Smooth muscle cell (in vitro differentiated cells): Measurements from ENCODE around the gene RERE. TPM values are rescaled to one million over a fixed set of nuclear protein-coding genes. Genes with fewer than 3 reads are reported as not detected.
"Not testable (repeated sequence)": the region's sequence is repeated elsewhere in the genome, so short reads cannot be mapped to it uniquely, and the experiment has no call there.

Experiments used
- DNase-seq: peaks from one replicate; lab custom pipeline; 2025; ENCODE audit not compliant: unreplicated experiment; lab: John Stamatoyannopoulos, UW
- H2AFZ ChIP-seq: fragments of 200-600 bp; sonication (generic); 2 replicates; pipeline ENCODE4 v1.6.0; 2016; ENCODE audit warnings: antibody characterized with exemption, low read depth, mild to moderate bottlenecking
- H3F3A ChIP-seq: fragments of 200-600 bp; sonication (generic); 2 replicates; pipeline ENCODE4 v1.6.0; 2017; ENCODE audit warnings: antibody characterized with exemption, low read depth
- H3K27ac ChIP-seq: fragments of 200-600 bp; sonication (generic); 2 replicates; pipeline ENCODE4 v1.5.1; 2016; ENCODE audit warnings: low read depth, mild to moderate bottlenecking
- H3K27me3 ChIP-seq: fragments of 200-600 bp; sonication (generic); 2 replicates; pipeline ENCODE4 v1.6.1; 2016; ENCODE audit warnings: low read depth, mild to moderate bottlenecking
- H3K36me3 ChIP-seq: fragments of 200-600 bp; sonication (generic); 2 replicates; pipeline ENCODE4 v1.5.1; 2016; ENCODE audit warnings: low read depth
- H3K4me1 ChIP-seq: fragments of 200-600 bp; sonication (generic); 2 replicates; pipeline ENCODE4 v1.5.1; 2016; ENCODE audit warnings: low read depth
- H3K4me2 ChIP-seq: fragments of 200-600 bp; sonication (generic); 2 replicates; pipeline ENCODE4 v1.6.0; 2016; ENCODE audit warnings: mild to moderate bottlenecking
- H3K4me3 ChIP-seq: fragments of 200-600 bp; sonication (generic); 2 replicates; pipeline ENCODE4 v1.5.1; 2016; ENCODE audit warnings: mild to moderate bottlenecking
- H3K79me2 ChIP-seq: fragments of 200-600 bp; sonication (generic); 2 replicates; pipeline ENCODE4 v1.6.0; 2016; ENCODE audit warnings: low read depth, mild to moderate bottlenecking
- H3K9ac ChIP-seq: fragments of 200-600 bp; sonication (generic); 2 replicates; pipeline ENCODE4 v1.6.0; 2016; ENCODE audit warnings: low read depth
- H3K9me3 ChIP-seq: fragments of 200-600 bp; sonication (generic); replicated peaks from 2 replicates; pipeline ENCODE4 v1.5.1; 2016; ENCODE audit warnings: low read depth
- H4K20me1 ChIP-seq: fragments of 200-600 bp; sonication (generic); 2 replicates; pipeline ENCODE4 v1.6.0; 2016; ENCODE audit warnings: low read depth
- CTCF ChIP-seq: fragments of 200-600 bp; sonication (generic); IDR thresholded peaks from 2 replicates; pipeline ENCODE4 v1.5.1; 2017; ENCODE audit warnings: borderline replicate concordance, mild to moderate bottlenecking, antibody characterized with exemption; ENCODE audit not compliant: insufficient read depth, poor library complexity, severe bottlenecking
- WGBS: methylation state at CpG from one replicate; pipeline ENCODE4 v1.1.7; 2016; ENCODE audit warnings: low lambda C conversion rate; 5-methylcytosine and 5-hydroxymethylcytosine counted together
- polyA plus RNA-seq: library from polyadenylated mRNA; unstranded; fragments of >200 nt; fragmentation: Nextera tagmentation; extraction: Ambion mirVana; gene quantifications from 2 replicates; pipeline ENCODE4 v1.2.1, GENCODE V29; 2016
- total RNA-seq: library from RNA; depleted of rRNA; stranded (reverse); fragments of >200 nt; gene quantifications from 2 replicates; pipeline ENCODE4 v1.2.3, GENCODE V29; 2014

The RERE gene
- total and polyA plus RNA-seq, 2 experiments from 2014 or later, result 45.6 to 59.2 TPM

GRCh38 chr1:8821084-8821483, 3.6 kb upstream of the RERE start:
- Histone ChIP-seq H2AFZ (no peak overlapping the region), H3K79me2 (peaks cover 13% of the 10 kb centered on the region), H3K27me3 (no peaks in the 10 kb centered on the region), H3K4me2 (peak overlapping the region; percentile 48), H3K9ac (no peak overlapping the region), H3K9me3 (no peaks in the 10 kb centered on the region), H3K27ac (peak overlapping the region; percentile 69), H4K20me1 (no peaks in the 10 kb centered on the region), H3K4me1 (peaks cover 23% of the 10 kb centered on the region), H3F3A (peaks cover 43% of the 10 kb centered on the region), H3K36me3 (no peaks in the 10 kb centered on the region), H3K4me3 (no peak overlapping the region)
- no peak for TF ChIP-seq CTCF
- WGBS, result 26% methylated on average over 2 of the region's 2 CpGs
- no peak for DNase-seq

- 92% methylated on average over 13 of the region's 13 CpGs for WGBS
- not testable (repeated sequence) for H3K9me3 ChIP-seq, DNase-seq, H3K36me3 ChIP-seq, H3K27me3 ChIP-seq
- H3K4me3 ChIP-seq, result peak overlapping the region; percentile 99
- H2AFZ ChIP-seq, result peak overlapping the region; percentile 87
- peak overlapping the region; percentile 92 for H3K27ac ChIP-seq
- H3K9ac ChIP-seq, result peak overlapping the region; percentile 90
- H3K4me1 ChIP-seq, result peaks cover 41% of the 10 kb centered on the region
- H3K4me2 ChIP-seq, result peak overlapping the region; percentile 99
- peaks cover 16% of the 10 kb centered on the region for H4K20me1 ChIP-seq
- peaks cover 41% of the 10 kb centered on the region for H3F3A ChIP-seq
- peaks cover 36% of the 10 kb centered on the region for H3K79me2 ChIP-seq
Measured at GRCh38 chr1:8818789-8819188, 1.3 kb upstream of the RERE start.

GRCh38 chr1:8818325-8818775, 910 bp upstream of the RERE start:
- Histone ChIP-seq H3K4me3 (peak overlapping the region; percentile 99), H3F3A (peaks cover 37% of the 10 kb centered on the region), H3K9ac (peak overlapping the region; percentile 90), H4K20me1 (peaks cover 19% of the 10 kb centered on the region), H3K4me2 (peak overlapping the region; percentile 99), H3K79me2 (peaks cover 40% of the 10 kb centered on the region), H3K36me3 (no peaks in the 10 kb centered on the region), H3K27ac (peak overlapping the region; percentile 92), H3K9me3 (no peaks in the 10 kb centered on the region), H3K27me3 (no peaks in the 10 kb centered on the region), H2AFZ (peak overlapping the region; percentile 87), H3K4me1 (peaks cover 41% of the 10 kb centered on the region)
- 23% methylated on average over 4 of the region's 4 CpGs for WGBS
- no peak for TF ChIP-seq CTCF
- no peak for DNase-seq

GRCh38 chr1:8816831-8817411, 519 bp downstream of the RERE start:
- H3K4me1 ChIP-seq, result peaks cover 32% of the 10 kb centered on the region
- H3K9ac ChIP-seq, result peak overlapping the region; percentile 96
- H3K27ac ChIP-seq, result peak overlapping the region; percentile 90
- no peaks in the 10 kb centered on the region for H3K27me3 ChIP-seq
- H3K79me2 ChIP-seq, result peaks cover 54% of the 10 kb centered on the region
- peak overlapping the region; percentile 83 for H2AFZ ChIP-seq
- H4K20me1 ChIP-seq, result peaks cover 34% of the 10 kb centered on the region
- no peak for TF ChIP-seq CTCF
- H3K9me3 ChIP-seq, result no peaks in the 10 kb centered on the region
- H3K4me3 ChIP-seq, result peak overlapping the region; percentile 99
- H3F3A ChIP-seq, result peaks cover 28% of the 10 kb centered on the region
- no peaks in the 10 kb centered on the region for H3K36me3 ChIP-seq
- WGBS, result 1% methylated on average over 41 of the region's 41 CpGs
- peak overlapping the region; percentile 89 for H3K4me2 ChIP-seq
- no peak for DNase-seq
